WERI-Rb-1 (cell line): ENCODE results near the gene TYRP1.

ENCODE experiments used
- DNase-seq: peaks from one replicate; pipeline ENCODE4 v3.0.0-alpha.2; 2020
- H3K27ac ChIP-seq: fragments of 250-450 bp; sonication (Bioruptor Pico); 2 replicates; pipeline ENCODE4 v1.5.1; 2020; ENCODE audit warnings: mild to moderate bottlenecking, moderate library complexity
- H3K27me3 ChIP-seq: fragments of 250-450 bp; sonication (Bioruptor Pico); 2 replicates; pipeline ENCODE4 v1.5.1; 2021; ENCODE audit warnings: mild to moderate bottlenecking, low read depth, moderate library complexity; ENCODE audit not compliant: insufficient read depth, severe bottlenecking
- H3K36me3 ChIP-seq: fragments of 250-450 bp; sonication (Bioruptor Pico); 2 replicates; pipeline ENCODE4 v1.5.1; 2020; ENCODE audit warnings: mild to moderate bottlenecking, moderate library complexity
- H3K4me3 ChIP-seq: 2 replicates; pipeline ENCODE4 v1.5.1; 2011; ENCODE audit warnings: low read depth, mild to moderate bottlenecking, control low read depth, low read length
- H3K9me3 ChIP-seq: fragments of 250-450 bp; sonication (Bioruptor Pico); 2 replicates; pipeline ENCODE4 v1.5.1; 2021; ENCODE audit warnings: mild to moderate bottlenecking, moderate library complexity; ENCODE audit not compliant: severe bottlenecking
- TF ChIP-seq, protein P1 (sequence below): IDR thresholded peaks from 2 replicates; pipeline ENCODE4 v1.5.1; 2011; ENCODE audit warnings: low read depth, mild to moderate bottlenecking, control low read depth, inconsistent platforms, low read length

Gene TYRP1

GRCh38 chr9:12705738-12706391 is 12.7 kb downstream of the TYRP1 start:
- Histone ChIP-seq H3K9me3 (no peaks in the 10 kb centered on the region), H3K27ac (no peak overlapping the region), H3K4me3 (no peak overlapping the region), H3K27me3 (no peaks in the 10 kb centered on the region), H3K36me3 (no peaks in the 10 kb centered on the region)
- DNase-seq: no peak
- TF ChIP-seq, protein P1, sequence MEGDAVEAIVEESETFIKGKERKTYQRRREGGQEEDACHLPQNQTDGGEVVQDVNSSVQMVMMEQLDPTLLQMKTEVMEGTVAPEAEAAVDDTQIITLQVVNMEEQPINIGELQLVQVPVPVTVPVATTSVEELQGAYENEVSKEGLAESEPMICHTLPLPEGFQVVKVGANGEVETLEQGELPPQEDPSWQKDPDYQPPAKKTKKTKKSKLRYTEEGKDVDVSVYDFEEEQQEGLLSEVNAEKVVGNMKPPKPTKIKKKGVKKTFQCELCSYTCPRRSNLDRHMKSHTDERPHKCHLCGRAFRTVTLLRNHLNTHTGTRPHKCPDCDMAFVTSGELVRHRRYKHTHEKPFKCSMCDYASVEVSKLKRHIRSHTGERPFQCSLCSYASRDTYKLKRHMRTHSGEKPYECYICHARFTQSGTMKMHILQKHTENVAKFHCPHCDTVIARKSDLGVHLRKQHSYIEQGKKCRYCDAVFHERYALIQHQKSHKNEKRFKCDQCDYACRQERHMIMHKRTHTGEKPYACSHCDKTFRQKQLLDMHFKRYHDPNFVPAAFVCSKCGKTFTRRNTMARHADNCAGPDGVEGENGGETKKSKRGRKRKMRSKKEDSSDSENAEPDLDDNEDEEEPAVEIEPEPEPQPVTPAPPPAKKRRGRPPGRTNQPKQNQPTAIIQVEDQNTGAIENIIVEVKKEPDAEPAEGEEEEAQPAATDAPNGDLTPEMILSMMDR: no peak

DNA sequence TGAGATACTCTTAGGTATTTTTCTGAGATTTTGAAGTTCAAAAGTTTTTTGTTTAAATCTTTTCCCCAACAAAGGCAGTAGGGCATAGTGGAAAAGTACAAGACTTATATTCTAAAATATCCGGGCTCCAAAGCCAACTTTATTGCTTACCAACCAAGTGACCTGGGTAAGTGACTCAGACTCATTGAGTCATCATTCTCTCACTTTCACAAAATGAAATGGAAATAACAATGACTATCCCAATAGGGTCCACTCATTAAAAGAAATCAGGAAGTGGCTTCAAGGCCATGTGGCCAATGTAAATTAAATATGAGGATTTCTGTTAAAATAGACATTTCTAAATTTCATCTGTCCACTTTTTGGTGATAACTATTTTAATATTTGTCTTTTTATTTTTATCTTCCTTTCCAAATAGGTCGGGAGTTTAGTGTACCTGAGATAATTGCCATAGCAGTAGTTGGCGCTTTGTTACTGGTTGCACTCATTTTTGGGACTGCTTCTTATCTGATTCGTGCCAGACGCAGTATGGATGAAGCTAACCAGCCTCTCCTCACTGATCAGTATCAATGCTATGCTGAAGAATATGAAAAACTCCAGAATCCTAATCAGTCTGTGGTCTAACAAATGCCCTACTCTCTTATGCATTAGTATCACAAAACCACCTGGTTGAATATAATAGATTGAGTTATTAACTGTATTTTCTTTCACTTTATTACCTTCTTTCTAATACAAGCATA is 15.5 kb downstream of the TYRP1 start:
- Histone ChIP-seq H3K9me3 (no peaks in the 10 kb centered on the region), H3K36me3 (no peaks in the 10 kb centered on the region), H3K4me3 (no peak overlapping the region), H3K27me3 (no peaks in the 10 kb centered on the region), H3K27ac (no peak overlapping the region)
- TF ChIP-seq, protein P1: no peak
- no peak for DNase-seq

DNA sequence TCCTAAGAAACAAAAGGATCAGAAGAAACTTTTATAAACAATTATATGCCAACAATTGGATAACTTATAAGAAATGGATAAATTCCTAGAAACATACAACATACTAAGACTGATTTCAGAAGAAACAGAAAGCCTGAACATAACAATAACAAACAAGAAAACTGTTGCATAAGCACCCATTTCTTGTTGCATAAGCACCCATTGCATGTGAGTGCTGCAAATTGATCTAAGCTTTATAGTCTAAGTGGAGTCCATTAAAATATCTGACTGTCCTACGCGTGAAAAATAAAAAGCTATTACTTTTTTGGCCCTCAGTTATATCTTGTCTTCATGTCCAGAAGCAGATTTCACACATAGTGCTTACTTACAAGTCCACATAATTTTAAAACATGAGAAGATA is 19.3 kb downstream of the TYRP1 start:
- no peak for DNase-seq
- Histone ChIP-seq H3K9me3 (no peaks in the 10 kb centered on the region), H3K4me3 (no peak overlapping the region), H3K27me3 (no peaks in the 10 kb centered on the region), H3K27ac (no peak overlapping the region), H3K36me3 (no peaks in the 10 kb centered on the region)
- TF ChIP-seq, protein P1: no peak

GRCh38 chr9:12715268-12715667 is 22.1 kb downstream of the TYRP1 start:
- no peak for DNase-seq
- TF ChIP-seq, protein P1: no peak
- Histone ChIP-seq H3K36me3 (no peaks in the 10 kb centered on the region), H3K27me3 (no peaks in the 10 kb centered on the region), H3K4me3 (no peak overlapping the region), H3K9me3 (no peaks in the 10 kb centered on the region), H3K27ac (no peak overlapping the region)

- Histone ChIP-seq H3K27me3 (no peaks in the 10 kb centered on the region), H3K36me3 (no peaks in the 10 kb centered on the region), H3K27ac (no peak overlapping the region), H3K4me3 (no peak overlapping the region), H3K9me3 (no peaks in the 10 kb centered on the region)
- no peak for DNase-seq
- TF ChIP-seq, protein P1: no peak
Observed at GRCh38 chr9:12716823-12717600, 23.8 kb downstream of the TYRP1 start.
